Ishikawa (cell line): ENCODE results near the gene KCNA10.

Experiments
- MAX ChIP-seq: IDR thresholded peaks from 2 replicates; pipeline ENCODE4 v1.6.1; 2012
- YY1 ChIP-seq: IDR thresholded peaks from 2 replicates; pipeline ENCODE4 v1.6.1; 2012; ENCODE audit warnings: low read depth

- TF ChIP-seq MAX (no peak), YY1 (no peak)
These were observed 40.2 kb upstream of the KCNA10 start for GRCh38 chr1:110559157-110559556.
